Astrocyte (in vitro differentiated cells and primary cell): ENCODE results near the gene CCDC187. TPM values are rescaled to one million over a fixed set of nuclear protein-coding genes. Genes with fewer than 3 reads are reported as not detected.

ENCODE experiments used
- DNase-seq: peaks from one replicate; pipeline ENCODE4 v3.0.0-alpha.2; 2010; ENCODE audit warnings: low read depth
- FAIRE-seq: peaks from 2 replicates; lab custom pipeline; 2011; peaks lifted over from hg19 to GRCh38; lab: Jason Lieb, UNC
- H2AFZ ChIP-seq: 2 replicates; pipeline ENCODE4 v1.6.0; 2012; ENCODE audit warnings: low read depth, low read length, inconsistent platforms
- H3K27ac ChIP-seq: 2 replicates; pipeline ENCODE4 v1.5.1; 2011; ENCODE audit warnings: low read depth, low read length, inconsistent platforms
- H3K27me3 ChIP-seq: 2 replicates; pipeline ENCODE4 v1.6.0; 2011; ENCODE audit warnings: low read length, inconsistent platforms; ENCODE audit not compliant: insufficient read depth
- H3K36me3 ChIP-seq: 2 replicates; pipeline ENCODE4 v1.5.1; 2011; ENCODE audit warnings: low read length, inconsistent platforms; ENCODE audit not compliant: insufficient read depth
- H3K4me1 ChIP-seq: 2 replicates; pipeline ENCODE4 v1.5.1; 2011; ENCODE audit warnings: low read length, inconsistent platforms; ENCODE audit not compliant: insufficient read depth
- H3K4me2 ChIP-seq: 2 replicates; pipeline ENCODE4 v1.6.0; 2012; ENCODE audit warnings: low read length, inconsistent platforms
- H3K4me3 ChIP-seq: 2 replicates; pipeline ENCODE4 v1.5.1; 2011; ENCODE audit warnings: low read depth, mild to moderate bottlenecking, low read length, inconsistent platforms; ENCODE audit not compliant: insufficient read depth
- H3K79me2 ChIP-seq: 2 replicates; pipeline ENCODE4 v1.6.0; 2012; ENCODE audit warnings: mild to moderate bottlenecking, low read length, inconsistent platforms; ENCODE audit not compliant: insufficient read depth
- H3K9ac ChIP-seq: 2 replicates; pipeline ENCODE4 v1.6.0; 2012; ENCODE audit warnings: mild to moderate bottlenecking, low read length, inconsistent platforms
- H3K9me3 ChIP-seq: 2 replicates; pipeline ENCODE4 v1.5.1; 2012; ENCODE audit warnings: low read depth, mild to moderate bottlenecking, low read length, inconsistent platforms; ENCODE audit not compliant: insufficient read depth
- H4K20me1 ChIP-seq: 2 replicates; pipeline ENCODE4 v1.6.0; 2012; ENCODE audit warnings: low read length, inconsistent platforms; ENCODE audit not compliant: insufficient read depth
- H3K27ac Mint-ChIP-seq: one replicate; pipeline ENCODE4 v1.8.0; 2021; ENCODE audit warnings: mild to moderate bottlenecking, mixed read lengths; ENCODE audit not compliant: unreplicated experiment
- H3K27me3 Mint-ChIP-seq: one replicate; pipeline ENCODE4 v1.8.0; 2021; ENCODE audit warnings: low read depth, mixed read lengths; ENCODE audit not compliant: unreplicated experiment
- H3K36me3 Mint-ChIP-seq: one replicate; pipeline ENCODE4 v1.8.0; 2021; ENCODE audit warnings: low read depth, mixed read lengths; ENCODE audit not compliant: unreplicated experiment
- H3K4me1 Mint-ChIP-seq: one replicate; pipeline ENCODE4 v1.8.0; 2021; ENCODE audit warnings: low read depth, mixed read lengths; ENCODE audit not compliant: unreplicated experiment
- H3K4me3 Mint-ChIP-seq: one replicate; pipeline ENCODE4 v1.8.0; 2021; ENCODE audit warnings: mild to moderate bottlenecking, moderate library complexity, mixed read lengths; ENCODE audit not compliant: unreplicated experiment
- H3K9me3 Mint-ChIP-seq: one replicate; pipeline ENCODE4 v1.8.0; 2021; ENCODE audit warnings: mild to moderate bottlenecking, mixed read lengths; ENCODE audit not compliant: unreplicated experiment
- CTCF ChIP-seq: IDR thresholded peaks from 2 replicates; pipeline ENCODE4 v1.5.1; 2011; ENCODE audit warnings: low read depth, mild to moderate bottlenecking, inconsistent platforms, low read length, moderate library complexity; ENCODE audit not compliant: insufficient read depth
- EZH2 ChIP-seq: IDR thresholded peaks from 2 replicates; pipeline ENCODE4 v1.6.1; 2012; ENCODE audit warnings: mild to moderate bottlenecking, low read length, inconsistent platforms; ENCODE audit not compliant: insufficient read depth
- total RNA-seq: library from RNA; stranded (reverse); gene quantifications from 2 replicates; pipeline ENCODE4 v1.2.1, GENCODE V29; 2021

The CCDC187 gene
- total RNA-seq, 1 donor from 2014 or later = 0.09 TPM

GRCh38 chr9:136286987-136287379 is 16.9 kb downstream of the CCDC187 start:
- Mint-ChIP-seq H3K4me3 (no peak overlapping the region), H3K4me1 (no peaks in the 10 kb centered on the region), H3K27ac (no peak overlapping the region), H3K36me3 (no peaks in the 10 kb centered on the region), H3K27me3 (peaks cover 16% of the 10 kb centered on the region), H3K9me3 (no peaks in the 10 kb centered on the region)
- no peaks in the 10 kb centered on the region for H3K36me3 ChIP-seq
- no peak overlapping the region for H3K9ac ChIP-seq
- no peak overlapping the region for H3K4me2 ChIP-seq
- no peaks in the 10 kb centered on the region for H4K20me1 ChIP-seq
- H3K79me2 ChIP-seq = no peaks in the 10 kb centered on the region
- FAIRE-seq = no peak
- TF ChIP-seq EZH2 = no peak
- no peaks in the 10 kb centered on the region for H3K9me3 ChIP-seq
- DNase-seq = no peak
- H3K27me3 ChIP-seq = peaks cover 6% of the 10 kb centered on the region
- H3K27ac ChIP-seq = no peak overlapping the region
- H3K4me3 ChIP-seq = no peak overlapping the region
- H3K4me1 ChIP-seq = no peaks in the 10 kb centered on the region
- H2AFZ ChIP-seq = no peak overlapping the region

- H3K27ac ChIP-seq = no peak overlapping the region
- H3K4me2 ChIP-seq = no peak overlapping the region
- no peaks in the 10 kb centered on the region for H4K20me1 ChIP-seq
- Mint-ChIP-seq H3K27ac (no peak overlapping the region), H3K4me1 (no peaks in the 10 kb centered on the region), H3K9me3 (no peaks in the 10 kb centered on the region), H3K4me3 (no peak overlapping the region), H3K27me3 (peaks cover 16% of the 10 kb centered on the region), H3K36me3 (no peaks in the 10 kb centered on the region)
- H3K79me2 ChIP-seq = no peaks in the 10 kb centered on the region
- H3K36me3 ChIP-seq = no peaks in the 10 kb centered on the region
- FAIRE-seq = no peak
- TF ChIP-seq EZH2 = no peak
- TF ChIP-seq CTCF = no peak
- DNase-seq = no peak
- H3K4me3 ChIP-seq = no peak overlapping the region
- no peaks in the 10 kb centered on the region for H3K9me3 ChIP-seq
- no peaks in the 10 kb centered on the region for H3K4me1 ChIP-seq
- peaks cover 6% of the 10 kb centered on the region for H3K27me3 ChIP-seq
- no peak overlapping the region for H3K9ac ChIP-seq
- no peak overlapping the region for H2AFZ ChIP-seq
Measured at GRCh38 chr9:136286359-136286986, 17.4 kb downstream of the CCDC187 start.

- Mint-ChIP-seq H3K4me1 (no peaks in the 10 kb centered on the region), H3K27me3 (peaks cover 17% of the 10 kb centered on the region), H3K9me3 (no peaks in the 10 kb centered on the region), H3K36me3 (no peaks in the 10 kb centered on the region), H3K27ac (no peak overlapping the region), H3K4me3 (no peak overlapping the region)
- no peak overlapping the region for H3K27ac ChIP-seq
- H3K4me2 ChIP-seq = no peak overlapping the region
- H3K4me1 ChIP-seq = no peaks in the 10 kb centered on the region
- H2AFZ ChIP-seq = no peak overlapping the region
- no peaks in the 10 kb centered on the region for H4K20me1 ChIP-seq
- FAIRE-seq = no peak
- no peak for TF ChIP-seq EZH2
- no peak for TF ChIP-seq CTCF
- DNase-seq = no peak
- H3K9ac ChIP-seq = no peak overlapping the region
- H3K4me3 ChIP-seq = no peak overlapping the region
- no peaks in the 10 kb centered on the region for H3K79me2 ChIP-seq
- no peaks in the 10 kb centered on the region for H3K36me3 ChIP-seq
- H3K27me3 ChIP-seq = peaks cover 6% of the 10 kb centered on the region
- no peaks in the 10 kb centered on the region for H3K9me3 ChIP-seq
Measured at GRCh38 chr9:136285501-136286358, 18.2 kb downstream of the CCDC187 start.
